GM12873 (cell line): ENCODE results near the gene ANKRD22.
A peak's percentile ranks its signal among the peaks of the same experiment; 100 is the strongest.

Experiments used
- CTCF ChIP-seq: IDR thresholded peaks from 2 replicates; pipeline ENCODE4 v1.5.1; 2012; ENCODE audit warnings: low read depth, mild to moderate bottlenecking, moderate library complexity, low read length, control low read depth; ENCODE audit not compliant: insufficient read depth; ENCODE audit errors: missing control alignments

ANKRD22 gene

GRCh38 chr10:88881320-88881719, 29.7 kb upstream of the ANKRD22 start:
- no peak for TF ChIP-seq CTCF

DNA sequence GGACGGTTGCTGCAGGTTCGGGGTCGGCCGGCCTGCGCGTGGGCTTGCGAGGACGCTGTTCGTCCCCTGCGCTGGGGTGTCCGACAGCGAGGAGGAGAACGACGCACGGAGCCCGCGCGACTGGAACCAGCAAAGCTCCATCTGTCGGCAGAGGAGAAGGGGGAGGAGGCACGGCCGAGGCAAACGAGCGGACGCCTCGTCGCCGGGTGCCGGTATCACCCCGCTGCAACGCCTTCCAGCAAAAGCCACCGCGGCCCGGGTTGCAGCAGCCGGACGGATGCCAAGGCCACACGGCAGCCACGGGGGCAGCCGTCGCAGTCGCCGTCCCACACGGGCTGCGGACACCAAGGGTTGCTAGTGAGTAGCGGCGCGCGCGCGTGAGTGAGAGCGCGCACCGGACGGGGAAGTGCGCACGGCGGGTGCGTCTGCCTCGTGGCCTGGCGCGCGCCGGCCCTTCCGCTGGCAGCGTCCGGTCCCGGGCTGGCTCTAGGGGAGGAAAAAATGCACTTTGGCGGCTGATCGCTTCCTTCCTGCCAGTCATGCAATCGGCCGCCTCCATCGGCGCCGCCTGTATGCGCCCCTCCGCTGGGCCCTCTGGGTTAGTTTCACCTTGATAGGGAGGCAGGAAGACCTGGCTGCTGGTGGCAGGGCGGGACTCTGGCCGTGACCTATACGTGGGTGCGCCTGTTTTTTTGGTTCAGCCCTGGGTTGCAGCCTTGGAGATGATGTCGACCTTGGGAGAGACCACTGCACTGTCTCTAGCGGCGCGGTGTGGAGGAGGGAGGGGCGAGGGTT, 28.8 kb upstream of the ANKRD22 start:
- peak; percentile 27 for TF ChIP-seq CTCF

DNA sequence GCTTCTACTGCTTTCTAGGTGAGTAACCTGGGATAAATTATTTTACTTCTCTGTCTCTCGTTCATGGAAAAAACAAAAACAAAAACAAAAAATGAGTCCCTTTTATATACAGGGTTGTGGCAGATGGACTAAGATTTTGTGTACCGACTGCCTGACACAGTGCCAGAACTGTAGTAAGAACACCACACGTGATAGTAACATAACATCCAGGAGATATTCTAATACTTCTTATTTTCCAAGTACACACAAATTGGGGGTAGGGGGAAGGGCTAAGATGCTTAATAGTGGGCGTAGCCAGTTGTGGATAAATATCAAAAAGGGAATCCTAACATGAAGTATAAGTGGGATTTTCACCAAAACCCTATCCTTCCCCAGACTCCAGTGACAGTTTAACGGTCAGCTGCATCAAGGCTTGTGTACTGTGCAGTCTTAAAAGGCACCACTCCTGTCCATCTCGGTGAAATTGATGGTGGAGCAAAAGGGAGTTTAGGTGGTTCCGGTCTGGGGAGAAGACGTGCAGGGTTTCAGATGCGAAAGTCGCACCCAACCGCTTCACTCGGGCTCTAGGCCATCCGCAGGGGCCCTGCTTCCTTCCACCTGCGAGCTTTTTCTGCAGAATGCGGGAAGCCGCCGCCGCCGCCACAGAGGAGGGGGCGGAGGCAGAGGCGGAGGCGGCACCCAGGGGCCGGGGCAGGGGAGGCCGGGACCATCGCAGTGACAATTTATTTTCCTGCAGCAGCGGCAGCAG, 28.1 kb upstream of the ANKRD22 start, which contains the start of gene STAMBPL1:
STAMBPL1 (plus strand) TSS at position 712 of the 748 bp plus-strand sequence. CDS start 21,464 bp downstream, outside the sequence.
- no peak for TF ChIP-seq CTCF

- no peak for TF ChIP-seq CTCF
Observed at GRCh38 chr10:88877298-88877697, 25.7 kb upstream of the ANKRD22 start.

- no peak for TF ChIP-seq CTCF
Observed at GRCh38 chr10:88875081-88875480, 23.4 kb upstream of the ANKRD22 start.

GRCh38 chr10:88874281-88874680, 22.6 kb upstream of the ANKRD22 start:
- TF ChIP-seq CTCF: no peak

- no peak for TF ChIP-seq CTCF
Observed at GRCh38 chr10:88873757-88874156, 22.1 kb upstream of the ANKRD22 start.
